ENCODE results near the gene CTNNA3.

The CTNNA3 gene

DNA sequence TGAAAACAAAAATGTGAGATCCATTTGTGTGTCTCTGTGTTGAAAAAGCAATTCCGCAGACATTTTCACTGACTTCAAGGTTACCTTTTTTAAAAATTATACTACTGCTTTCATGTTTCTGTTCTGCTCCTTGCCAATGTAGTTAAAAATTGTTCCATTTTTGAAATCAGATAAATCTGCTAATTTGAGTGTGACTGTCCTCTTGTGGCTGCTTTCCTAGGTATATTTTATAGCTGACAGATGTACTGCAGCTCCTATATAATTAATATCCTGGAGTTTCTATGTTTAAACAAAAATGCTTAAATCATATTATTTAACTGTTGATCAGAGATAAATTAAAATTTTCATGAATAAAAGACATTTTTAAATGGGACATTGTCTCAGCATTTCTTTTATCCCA is 947.8 kb downstream of the CTNNA3 start:
- DNase-seq (ENCODE audit: low spot score): no peak

DNA sequence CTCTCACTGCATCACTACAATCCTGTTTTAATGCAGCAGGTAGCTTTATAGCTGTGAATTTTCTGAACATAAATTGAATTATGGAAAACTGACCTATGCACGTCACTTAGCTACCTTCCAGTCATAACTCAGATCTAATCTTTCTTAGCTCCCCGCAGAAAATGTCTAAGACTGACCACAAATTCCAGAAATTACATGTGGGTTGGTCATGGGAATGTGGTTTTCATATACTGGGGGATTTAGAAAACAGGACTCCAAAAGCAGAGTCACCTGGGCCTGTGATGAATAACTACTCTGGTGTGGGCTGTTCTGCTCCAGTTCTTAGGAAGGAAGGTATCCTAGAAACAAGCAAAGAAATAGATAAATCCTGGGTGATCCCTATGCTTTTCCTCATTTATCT is 948.5 kb downstream of the CTNNA3 start:
- DNase-seq (ENCODE audit: low spot score): no peak

DNA sequence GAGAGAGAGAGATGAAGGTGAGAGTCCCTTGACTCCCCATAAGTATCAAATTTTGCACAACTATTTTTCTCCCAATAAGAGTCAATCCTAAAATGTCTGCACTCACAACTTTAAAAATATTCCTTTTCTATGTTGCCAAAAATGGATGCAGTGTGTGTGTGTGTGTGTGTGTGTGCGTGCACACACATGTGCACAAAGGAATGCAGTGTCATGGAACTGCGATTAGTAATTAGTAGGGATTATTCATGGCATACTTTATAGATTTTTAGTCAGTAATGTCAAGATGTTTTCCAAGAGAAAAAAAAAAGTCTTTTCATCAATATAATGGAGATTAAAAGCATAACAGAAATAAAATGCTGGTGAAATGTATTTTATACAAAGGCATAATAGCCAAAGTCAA is 949.3 kb downstream of the CTNNA3 start:
- no peak for DNase-seq (ENCODE audit: low spot score)

DNA sequence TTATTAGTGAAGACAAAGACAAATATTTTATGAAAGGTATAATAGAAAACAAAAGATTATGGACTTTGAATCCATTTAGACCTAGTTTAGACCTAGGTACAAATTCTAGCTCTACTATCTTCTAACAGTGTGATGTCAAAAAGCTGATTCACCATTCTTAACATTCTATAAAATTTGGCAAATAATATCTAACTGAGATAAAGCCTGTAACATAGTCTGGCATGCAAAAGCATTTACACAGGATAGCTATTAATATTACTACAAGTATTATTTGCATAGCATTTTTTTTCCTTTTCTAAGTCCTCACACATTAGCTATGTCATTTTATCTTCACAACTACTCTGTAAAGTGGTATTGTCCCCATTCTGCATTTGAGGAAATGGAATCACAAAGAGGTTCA is 949.7 kb downstream of the CTNNA3 start:
- DNase-seq (ENCODE audit: low spot score): no peak

DNA sequence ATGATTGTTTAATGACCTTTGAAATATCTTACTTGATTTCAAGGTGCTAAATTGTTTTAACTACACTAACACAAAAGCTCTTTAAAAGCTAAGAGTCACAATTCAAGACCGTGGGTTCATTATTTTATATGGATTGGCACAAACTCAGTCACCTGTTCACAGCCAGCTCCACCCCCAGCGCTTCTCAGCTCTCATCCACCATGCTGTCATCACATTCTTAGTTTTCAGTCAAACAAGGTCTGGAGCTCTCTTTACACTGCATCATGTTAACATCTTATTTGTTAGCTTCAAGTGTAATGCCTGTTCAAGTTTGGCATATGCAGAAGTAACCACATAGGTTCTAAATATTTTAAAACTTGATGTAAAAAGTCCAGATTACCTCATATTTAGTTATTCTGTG is 951.1 kb downstream of the CTNNA3 start:
- no peak for DNase-seq (ENCODE audit: low spot score)

DNA sequence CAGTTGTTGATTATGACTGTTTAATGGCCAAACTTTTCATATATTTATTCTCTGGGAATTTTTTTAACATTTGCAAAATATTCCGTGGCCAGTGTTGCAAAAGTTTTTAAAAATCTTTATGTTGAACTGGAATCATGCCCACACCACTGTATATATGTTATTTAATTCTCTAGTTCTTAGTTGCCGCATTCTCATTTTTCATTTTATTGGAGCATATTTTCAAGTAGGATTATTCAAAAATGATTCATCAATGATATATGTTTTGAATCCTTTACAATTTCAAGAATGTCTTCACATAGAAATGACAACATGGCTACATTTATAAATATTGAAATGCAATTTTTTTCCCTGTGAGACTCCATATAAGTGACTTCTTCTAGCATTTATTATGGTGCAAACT is 958.8 kb downstream of the CTNNA3 start:
- no peak for DNase-seq (ENCODE audit: low spot score)

DNA sequence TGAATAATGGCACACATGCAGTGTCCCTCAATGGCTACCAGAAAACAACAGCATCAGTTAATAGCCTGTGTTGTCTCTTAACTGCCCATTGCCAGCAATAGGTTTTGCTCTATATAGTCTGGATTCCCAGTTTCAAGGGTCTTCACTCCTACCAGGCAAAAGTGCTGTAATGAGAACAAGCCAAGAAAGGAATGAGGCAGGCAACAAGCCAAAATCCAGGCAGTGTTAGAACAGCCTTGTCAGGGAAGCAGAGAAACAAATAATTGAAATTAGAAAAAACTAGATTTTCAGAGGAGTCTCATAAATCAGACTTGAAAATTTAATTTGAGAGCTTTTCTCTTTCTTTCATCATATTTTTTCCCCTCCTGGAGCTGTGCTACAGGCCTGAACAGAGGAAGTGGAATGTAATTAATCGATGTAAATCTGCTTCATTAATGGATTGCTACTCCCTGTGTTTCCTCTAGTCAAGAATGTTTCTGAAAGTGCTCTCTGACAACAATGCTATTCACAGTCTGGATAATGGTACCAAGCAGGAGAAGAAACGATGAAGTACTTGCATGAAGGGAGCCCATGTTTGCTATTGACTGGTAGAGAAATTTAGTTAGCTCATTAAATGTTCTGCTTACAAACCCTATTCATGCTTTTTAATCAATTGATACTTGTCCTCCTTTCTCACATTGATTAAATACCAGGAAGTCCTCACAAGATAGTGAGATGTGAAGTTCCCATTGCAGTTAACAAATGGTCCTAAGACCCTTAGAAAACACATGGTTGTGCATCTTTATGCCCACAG is 972.2 kb downstream of the CTNNA3 start:
- DNase-seq (ENCODE audit: low spot score): no peak

DNA sequence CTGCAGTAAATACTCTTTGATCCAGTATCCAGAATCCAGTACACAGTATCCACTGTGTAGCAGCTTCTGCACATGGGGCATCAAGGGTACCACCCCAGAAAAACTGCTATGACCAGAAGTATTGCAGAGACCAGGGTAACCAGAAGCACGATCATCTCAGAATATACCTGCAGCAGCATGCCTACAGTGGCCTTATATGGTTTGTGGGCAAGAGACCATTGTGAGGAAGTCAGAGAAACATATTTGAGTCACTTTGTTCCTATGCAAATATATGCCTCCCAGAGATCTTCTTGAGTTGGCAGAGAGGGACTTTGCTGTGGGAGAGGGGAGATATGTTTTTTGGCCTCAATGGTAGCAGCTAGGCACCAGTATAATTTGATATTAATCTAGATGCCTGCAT is 976.5 kb downstream of the CTNNA3 start:
- DNase-seq (ENCODE audit: low spot score): no peak

DNA sequence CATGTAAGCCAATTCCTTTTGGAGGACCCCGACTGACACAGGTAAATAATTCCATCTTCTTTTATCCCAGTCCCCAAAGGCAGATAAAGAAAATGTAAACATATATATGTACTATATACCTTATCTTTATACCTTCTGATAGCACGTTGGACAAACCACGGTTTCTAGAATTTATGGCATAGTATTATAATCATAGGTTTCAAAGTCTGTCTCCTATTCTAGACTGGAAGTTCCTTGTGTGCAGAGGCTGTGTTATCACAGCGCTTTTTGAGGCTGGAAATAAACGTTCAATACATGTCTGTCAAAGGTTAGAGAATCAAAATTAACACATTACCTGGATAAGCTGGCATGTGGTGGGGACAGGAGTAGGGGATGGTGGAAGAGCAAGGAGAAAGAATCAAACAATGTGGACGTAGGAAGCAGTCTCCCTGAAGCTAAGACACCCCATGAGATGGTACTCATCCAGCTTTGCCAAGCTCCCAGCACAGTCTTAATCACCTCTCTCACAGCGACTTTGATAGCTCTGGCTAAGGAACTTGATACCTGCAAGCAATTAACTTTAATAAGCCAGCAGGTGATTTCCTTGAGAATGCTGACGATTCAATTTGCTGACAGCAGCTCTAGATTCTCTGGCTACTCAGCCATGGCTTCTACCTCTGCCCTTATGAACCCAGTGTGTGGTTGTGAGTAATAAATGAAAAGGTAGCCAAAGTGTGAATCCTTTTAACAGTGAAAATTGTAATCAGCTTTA is 978.6 kb downstream of the CTNNA3 start:
- DNase-seq (ENCODE audit: low spot score): no peak

DNA sequence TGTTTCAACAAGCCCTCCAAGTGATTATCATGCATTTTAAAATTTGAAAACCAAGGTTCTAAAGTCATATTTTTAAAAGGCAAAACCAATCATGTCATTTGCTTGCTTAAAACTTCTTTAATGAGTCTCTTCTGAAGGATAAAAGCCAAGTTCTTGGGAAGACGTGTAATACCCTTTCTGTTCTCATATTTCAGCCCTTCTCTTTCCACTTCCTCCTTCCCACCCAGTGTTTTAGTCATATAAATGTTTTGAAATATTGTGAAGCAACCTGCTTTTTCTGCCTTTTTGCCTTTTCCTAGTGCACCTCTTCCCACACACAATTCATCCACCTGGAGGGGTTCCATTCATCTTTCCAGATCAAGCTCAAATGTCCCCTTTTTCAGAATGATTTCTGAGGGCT is 981.3 kb downstream of the CTNNA3 start:
- no peak for DNase-seq (ENCODE audit: low spot score)

DNA sequence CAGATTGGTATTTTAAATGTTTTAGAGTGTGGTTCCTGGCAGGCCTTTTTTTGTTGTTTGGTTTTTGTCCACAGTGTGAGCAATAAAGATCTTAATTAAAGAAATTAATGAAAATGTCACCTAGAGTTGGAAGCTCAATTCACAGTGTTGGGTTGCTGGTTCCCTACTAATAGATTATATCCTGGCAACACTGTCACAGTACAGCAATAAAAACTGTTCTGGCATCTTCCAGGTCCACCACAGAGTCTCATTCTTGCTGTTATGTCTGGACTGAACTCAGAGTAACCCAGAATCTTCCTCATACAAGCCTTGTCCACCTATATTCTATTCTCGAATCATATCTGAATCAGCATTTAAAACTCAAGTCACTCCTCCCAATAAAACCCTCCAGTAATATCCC is 982.6 kb downstream of the CTNNA3 start:
- DNase-seq (ENCODE audit: low spot score): no peak

DNA sequence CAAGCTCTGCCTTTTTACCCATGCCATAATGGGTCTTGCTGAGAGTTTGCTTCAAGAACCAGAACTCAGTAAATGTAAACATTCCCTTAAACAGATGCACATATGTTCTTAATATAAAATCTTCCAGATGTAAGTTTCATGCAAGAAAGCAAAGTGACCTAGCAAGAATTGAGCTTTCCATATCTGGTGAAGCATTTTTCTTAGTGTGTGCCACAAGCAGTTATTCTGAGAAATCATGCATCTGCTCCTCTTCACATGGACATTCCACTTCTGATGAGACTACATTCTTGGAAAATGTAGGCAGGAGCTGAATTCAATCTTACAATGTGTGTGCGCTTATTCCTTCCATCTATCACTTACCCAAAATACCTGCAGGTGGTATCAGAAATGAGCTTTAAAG is 997.9 kb downstream of the CTNNA3 start:
- no peak for DNase-seq (ENCODE audit: low spot score)

DNA sequence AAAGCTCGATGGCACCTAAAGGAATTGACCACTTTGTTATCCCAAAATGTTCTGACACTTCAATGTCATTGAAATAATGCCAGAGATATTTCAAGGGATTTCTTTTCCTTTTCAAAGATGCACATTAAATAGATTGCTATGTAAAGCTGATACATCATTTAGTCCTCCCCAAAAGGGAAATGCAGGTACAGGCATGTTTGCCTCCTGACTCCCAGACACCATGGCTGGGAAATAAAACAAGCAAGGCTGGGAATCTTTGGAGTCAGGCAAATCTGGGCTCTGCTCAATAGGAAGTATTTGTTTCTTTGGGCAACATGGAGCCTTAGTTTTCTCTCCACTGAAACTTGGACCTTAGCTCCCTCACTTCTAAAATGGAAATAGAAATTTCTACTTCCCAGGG is 1000.9 kb downstream of the CTNNA3 start:
- DNase-seq (ENCODE audit: low spot score): no peak

DNA sequence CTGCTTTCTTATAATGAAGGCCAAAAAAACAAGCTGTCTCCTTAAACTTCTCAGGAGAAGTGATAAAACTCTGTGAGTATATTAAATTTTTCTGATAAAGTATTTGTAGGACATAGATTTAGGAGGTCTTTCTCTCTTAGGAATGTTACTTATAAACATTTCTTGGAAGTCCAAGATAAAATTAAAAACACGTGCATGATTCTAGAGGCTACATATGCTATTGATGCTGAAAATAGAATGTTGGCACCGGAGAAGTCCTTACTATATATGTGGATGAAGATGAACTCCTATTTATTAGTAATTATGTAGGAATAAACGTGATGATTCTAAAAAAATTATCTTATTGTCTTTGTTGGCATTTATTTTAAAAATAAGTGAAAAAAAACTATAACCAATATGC is 1011.4 kb downstream of the CTNNA3 start:
- DNase-seq (ENCODE audit: low spot score): no peak

DNA sequence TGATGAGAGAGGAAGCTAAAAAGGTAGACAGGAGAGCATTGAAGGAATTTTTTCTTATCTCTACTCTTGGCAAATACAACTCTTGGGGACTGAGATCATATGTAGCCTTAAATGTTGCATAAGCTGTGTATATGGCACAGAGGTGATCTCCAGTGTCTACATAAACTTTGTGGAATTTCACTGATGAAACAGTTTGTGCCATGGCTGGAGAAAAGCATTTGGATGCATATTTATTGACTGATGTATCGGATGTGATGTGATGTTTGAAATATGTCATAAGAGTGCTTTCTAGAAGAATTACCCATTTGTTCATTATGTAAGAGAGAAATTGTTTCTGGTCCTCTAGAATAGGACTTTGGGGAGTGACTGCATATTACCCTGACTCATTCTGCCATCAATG is 1015.1 kb downstream of the CTNNA3 start:
- DNase-seq (ENCODE audit: low spot score): no peak

DNA sequence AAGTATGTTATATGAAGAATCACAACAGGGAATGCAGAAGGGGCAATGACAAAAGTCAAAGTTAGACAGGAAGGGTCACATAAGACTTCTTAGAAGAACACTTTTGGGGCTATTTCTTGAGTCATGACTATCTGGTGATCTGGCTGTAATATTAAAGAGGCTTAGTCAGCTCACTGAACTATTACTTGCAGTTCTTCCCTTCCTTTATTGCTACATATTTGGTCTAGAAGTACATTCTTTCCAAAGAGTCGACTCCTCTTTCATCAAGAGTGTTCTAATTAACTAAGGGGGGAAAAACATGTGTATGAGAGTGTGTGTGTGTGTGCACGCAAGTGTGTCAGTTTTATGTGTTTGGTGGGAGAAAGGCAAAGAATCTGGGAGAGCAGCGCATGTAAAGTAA is 1017.5 kb downstream of the CTNNA3 start:
- no peak for DNase-seq (ENCODE audit: low spot score)

DNA sequence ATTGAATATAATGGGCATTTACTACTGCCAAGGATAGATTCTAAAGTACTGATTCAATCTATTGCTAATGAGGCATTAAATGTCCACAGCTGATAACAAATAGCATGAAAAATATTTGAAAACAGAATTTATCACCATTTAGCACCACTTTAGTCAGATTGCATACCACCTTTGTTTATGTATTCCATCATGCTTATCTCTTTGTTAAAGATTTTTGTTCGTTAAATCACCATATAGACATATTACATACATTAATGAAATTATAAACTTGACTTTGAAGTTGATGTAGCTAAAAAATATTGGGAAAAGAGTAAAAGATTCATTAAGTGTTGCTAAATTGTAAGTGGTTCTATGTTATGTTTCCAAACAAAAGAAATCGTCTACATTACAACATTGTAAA is 1022.9 kb downstream of the CTNNA3 start:
- no peak for DNase-seq (ENCODE audit: low spot score)

DNA sequence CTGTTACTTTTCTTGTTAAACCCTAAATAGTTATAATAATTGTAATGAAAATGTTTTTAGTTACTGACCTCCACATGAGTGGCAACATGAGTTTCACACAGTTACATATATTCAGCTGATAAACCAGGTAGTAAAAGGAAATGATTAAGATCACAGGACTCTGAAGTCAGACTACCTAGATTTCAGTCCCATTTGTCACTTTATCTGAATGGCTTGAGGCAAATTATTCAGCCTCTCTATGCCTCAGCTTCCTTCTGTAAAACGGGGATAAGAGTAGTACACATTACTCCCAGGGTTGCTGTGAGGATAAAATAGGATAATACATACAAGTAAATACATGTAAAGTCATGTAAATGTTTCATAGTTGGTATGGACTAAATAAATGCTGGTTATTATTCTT is 1024.4 kb downstream of the CTNNA3 start:
- no peak for DNase-seq (ENCODE audit: low spot score)

DNA sequence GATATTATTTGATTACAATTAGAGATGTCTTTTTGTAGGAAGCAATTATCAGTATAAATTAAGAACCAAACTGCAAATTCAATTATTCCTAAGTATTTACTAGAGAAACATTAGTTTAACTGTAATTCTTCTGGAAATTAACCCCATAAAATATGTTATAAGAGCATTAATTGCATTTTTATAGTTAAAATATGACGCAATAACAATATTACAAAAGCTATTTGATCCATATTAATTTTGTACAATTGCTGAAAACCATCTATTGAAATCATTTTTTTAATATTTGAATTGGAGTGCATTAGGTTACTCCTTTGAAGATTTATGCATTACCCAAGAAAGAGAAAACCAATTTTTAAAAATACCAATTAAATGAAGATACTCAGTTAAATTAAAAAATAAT is 1024.9 kb downstream of the CTNNA3 start:
- DNase-seq (ENCODE audit: low spot score): no peak

DNA sequence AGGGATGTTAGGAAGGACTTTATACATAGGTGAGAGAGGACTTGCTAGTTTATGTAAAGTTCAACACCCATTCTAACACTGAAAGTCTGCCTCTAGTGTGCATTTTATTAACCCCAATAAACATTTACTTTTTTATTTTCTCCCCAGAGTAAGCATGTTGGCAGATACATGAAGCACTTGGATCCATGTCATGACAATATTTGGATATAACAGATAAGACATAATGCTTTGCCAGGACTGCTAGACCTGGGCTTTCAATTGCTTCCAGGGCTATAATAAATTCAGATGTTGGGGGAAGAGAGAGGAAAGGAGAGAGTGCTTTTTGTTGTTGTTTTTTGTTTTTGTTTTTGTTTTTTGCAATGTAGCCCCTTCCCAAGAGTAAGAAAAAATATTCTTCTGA is 1039.5 kb downstream of the CTNNA3 start:
- no peak for DNase-seq (ENCODE audit: low spot score)

DNA sequence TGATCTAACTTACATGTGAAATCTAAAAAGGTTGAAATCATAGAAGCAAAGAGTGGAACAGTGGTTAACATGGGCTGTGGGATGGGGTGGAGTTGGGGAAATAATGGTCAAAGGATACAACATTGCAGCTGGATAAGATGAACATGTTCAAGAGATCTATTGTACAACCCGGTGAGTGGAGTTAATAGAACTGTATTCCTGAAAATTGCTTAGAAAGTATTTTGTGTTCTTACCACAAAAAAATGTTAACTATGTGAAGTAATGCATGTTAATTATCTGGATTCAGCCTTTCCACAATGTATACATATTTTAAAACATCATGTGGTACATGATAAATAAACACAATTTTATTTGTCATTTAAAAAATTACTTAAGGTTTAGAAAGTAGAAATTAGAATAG is 1041.1 kb downstream of the CTNNA3 start:
- DNase-seq (ENCODE audit: low spot score): no peak

DNA sequence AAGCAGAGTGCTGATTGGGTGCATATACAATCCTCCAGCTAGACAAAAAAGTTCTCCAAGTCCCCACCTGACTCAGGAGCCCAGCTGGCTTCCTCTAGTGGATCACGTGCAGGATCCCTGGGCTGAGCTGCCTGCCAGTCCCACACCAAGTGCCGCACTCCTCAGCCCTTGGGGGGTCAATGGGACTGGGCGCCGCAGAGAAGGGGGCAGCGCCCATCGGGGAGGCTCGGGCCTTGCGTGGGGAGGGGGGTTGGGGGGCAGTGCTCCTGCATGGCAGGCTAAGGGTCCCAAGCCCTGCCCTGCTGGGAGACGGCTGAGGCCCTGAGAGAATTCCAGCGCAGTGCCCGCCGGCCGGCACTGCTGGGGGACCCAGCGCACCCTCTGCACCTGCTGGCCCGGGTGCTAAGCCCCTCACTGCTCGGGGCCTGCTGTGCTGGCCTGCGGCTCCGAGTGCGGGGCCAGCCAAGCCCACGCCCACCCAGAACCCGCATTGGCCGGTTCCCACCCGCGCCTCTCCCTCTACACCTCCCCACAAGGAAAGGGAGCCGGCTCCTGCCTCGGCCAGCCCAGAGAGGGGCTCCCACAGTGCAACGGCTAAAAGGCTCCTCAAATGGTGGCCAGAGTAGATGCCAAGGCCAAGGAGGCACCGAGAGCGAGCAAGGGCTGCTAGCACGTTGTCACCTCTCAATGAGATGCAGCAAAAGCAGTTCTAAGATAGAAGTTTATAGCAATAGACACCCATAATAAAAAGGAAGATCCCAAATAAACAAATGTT is 1044.5 kb downstream of the CTNNA3 start:
- no peak for DNase-seq (ENCODE audit: low spot score)

DNA sequence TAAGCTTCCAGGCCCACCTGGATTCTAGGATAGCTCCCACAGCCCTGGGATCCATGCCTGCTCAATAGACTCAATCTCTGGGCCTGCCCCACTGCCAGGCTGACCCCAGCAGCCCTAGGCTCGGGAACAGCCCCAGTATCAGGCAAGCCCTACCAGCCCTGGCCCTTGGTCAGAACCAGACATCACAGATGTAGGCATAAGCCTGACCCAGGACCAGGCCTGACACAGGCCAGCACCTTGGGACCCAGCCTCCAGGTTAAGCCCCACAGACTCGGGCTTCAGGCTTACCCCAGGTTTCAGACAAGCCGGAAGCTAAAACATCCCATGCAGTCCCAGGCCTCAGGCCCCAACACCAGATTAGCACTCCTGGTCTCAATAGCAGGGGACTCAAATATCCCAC is 1046.4 kb downstream of the CTNNA3 start:
- no peak for DNase-seq (ENCODE audit: low spot score)
